ENCODE measurements around the gene CHM. TPM values are rescaled to one million over a fixed set of nuclear protein-coding genes. Genes with fewer than 3 reads are reported as not detected.

Gene CHM
- total and polyA plus RNA-seq, 10 of the 15 experiments (the other 5 are each of a cell fraction or from before 2014, with no cell fraction given): 4.8 to 19.0 (median 8.0) TPM

DNA sequence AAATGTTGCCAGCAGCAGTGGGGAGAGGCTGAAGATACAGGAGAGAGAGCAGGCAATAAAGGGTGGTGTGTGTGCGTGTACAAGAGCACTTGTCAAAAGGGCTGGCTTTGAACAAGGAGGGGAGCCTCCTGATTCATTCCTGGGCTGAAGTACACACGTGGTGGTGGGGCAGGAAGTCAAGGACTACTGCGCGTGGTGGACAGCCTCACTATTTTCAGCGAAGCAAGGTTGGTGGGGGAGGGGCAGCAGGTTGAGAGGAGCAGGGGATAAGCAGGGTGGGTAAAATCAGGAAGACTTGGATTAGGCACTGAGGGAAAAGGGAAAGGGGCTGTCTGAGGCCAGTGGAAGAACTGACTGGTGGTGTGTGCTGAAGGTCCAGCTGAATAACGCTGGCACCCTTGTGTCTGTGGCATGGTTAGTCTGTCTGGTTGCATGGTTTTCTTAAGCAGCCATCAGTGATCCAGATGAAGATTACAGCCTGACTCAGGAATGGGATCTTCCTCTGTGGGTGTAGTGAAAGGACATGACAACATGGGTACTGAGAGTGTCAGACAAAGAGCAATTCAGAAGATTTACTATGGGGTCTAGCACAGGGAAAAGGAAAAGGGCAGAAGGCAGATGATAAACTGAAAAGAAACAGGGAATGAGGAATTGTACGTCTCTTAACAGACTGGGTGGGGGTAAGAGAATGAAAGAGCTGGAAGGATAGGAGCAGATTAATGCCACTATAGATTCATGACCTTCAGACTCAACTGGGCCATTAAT is 149.8 kb downstream of the CHM start:
- 64% methylated on average over 7 of the region's 7 CpGs for WGBS (ENCODE audit: insufficient coverage, insufficient replicate concordance, low lambda C conversion rate, missing lambda C conversion rate)
- SMC1A ChIA-PET (ENCODE audit: uncharacterized antibody, unreplicated experiment): no interaction called here
- RAD21 ChIA-PET (ENCODE audit: unreplicated experiment): no interaction called here
- no peaks in the 10 kb centered on the region for H3K27me3 ChIP-seq (replicated peaks in 1 of 2; ENCODE audit: control insufficient read depth in 2 of 2, insufficient read depth in 2 of 2, low read length in 1 of 2)
- H3K9me3 ChIP-seq (replicated peaks; ENCODE audit: control insufficient read depth, insufficient read depth, low read length): no peaks in the 10 kb centered on the region
- H3K79me2 ChIP-seq (ENCODE audit: control insufficient read depth, insufficient read depth, low read length): no peaks in the 10 kb centered on the region
- H2AFZ ChIP-seq (ENCODE audit: control insufficient read depth, low read depth, low read length): no peak overlapping the region
- H3K4me2 ChIP-seq (ENCODE audit: control insufficient read depth, insufficient read depth): no peak overlapping the region
- H3K4me3 ChIP-seq: no peak overlapping the region
- TF ChIP-seq CHD4 (IDR thresholded peaks at IDR 0.05) (no peak), PKNOX1 (IDR thresholded peaks at IDR 0.05) (no peak), RUNX3 (IDR thresholded peaks at IDR 0.05; ENCODE audit: low read length) (no peak), POLR2AphosphoS5 (IDR thresholded peaks at IDR 0.05; ENCODE audit: low read length) (no peak), SMAD5 (IDR thresholded peaks at IDR 0.05; ENCODE audit: low read depth) (no peak), ZNF24 (IDR thresholded peaks at IDR 0.05) (no peak), RCOR1 (conservative IDR thresholded peaks at IDR 0.05; ENCODE audit: low read depth, low read length) (no peak), NKRF (conservative IDR thresholded peaks at IDR 0.05) (no peak), ZBED1 (IDR thresholded peaks at IDR 0.05; ENCODE audit: borderline replicate concordance) (no peak), KDM1A (IDR thresholded peaks at IDR 0.05; ENCODE audit: borderline replicate concordance) (no peak), NFYB (IDR thresholded peaks at IDR 0.05; ENCODE audit: insufficient read depth, low read depth, low read length) (no peak), MEF2A (IDR thresholded peaks at IDR 0.05; ENCODE audit: insufficient read depth, low read depth, low read length) (no peak), POU2F2 (IDR thresholded peaks at IDR 0.05; ENCODE audit: borderline replicate concordance, low read depth, low read length) (no peak), RBBP5 (conservative IDR thresholded peaks at IDR 0.05) (no peak), E2F4 (IDR thresholded peaks at IDR 0.05; ENCODE audit: low read depth, low read length) (no peak), GATAD2B (conservative IDR thresholded peaks at IDR 0.05; ENCODE audit: low read depth) (no peak), HDAC2 (IDR thresholded peaks at IDR 0.05) (no peak)
- TF ChIP-seq, protein P1, sequence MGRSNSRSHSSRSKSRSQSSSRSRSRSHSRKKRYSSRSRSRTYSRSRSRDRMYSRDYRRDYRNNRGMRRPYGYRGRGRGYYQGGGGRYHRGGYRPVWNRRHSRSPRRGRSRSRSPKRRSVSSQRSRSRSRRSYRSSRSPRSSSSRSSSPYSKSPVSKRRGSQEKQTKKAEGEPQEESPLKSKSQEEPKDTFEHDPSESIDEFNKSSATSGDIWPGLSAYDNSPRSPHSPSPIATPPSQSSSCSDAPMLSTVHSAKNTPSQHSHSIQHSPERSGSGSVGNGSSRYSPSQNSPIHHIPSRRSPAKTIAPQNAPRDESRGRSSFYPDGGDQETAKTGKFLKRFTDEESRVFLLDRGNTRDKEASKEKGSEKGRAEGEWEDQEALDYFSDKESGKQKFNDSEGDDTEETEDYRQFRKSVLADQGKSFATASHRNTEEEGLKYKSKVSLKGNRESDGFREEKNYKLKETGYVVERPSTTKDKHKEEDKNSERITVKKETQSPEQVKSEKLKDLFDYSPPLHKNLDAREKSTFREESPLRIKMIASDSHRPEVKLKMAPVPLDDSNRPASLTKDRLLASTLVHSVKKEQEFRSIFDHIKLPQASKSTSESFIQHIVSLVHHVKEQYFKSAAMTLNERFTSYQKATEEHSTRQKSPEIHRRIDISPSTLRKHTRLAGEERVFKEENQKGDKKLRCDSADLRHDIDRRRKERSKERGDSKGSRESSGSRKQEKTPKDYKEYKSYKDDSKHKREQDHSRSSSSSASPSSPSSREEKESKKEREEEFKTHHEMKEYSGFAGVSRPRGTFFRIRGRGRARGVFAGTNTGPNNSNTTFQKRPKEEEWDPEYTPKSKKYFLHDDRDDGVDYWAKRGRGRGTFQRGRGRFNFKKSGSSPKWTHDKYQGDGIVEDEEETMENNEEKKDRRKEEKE (IDR thresholded peaks at IDR 0.05): no peak
- FAIRE-seq (no peak), ATAC-seq (no peak), DNase-seq (ENCODE audit: low read depth, low spot score) (no peak)
- CTCF ChIA-PET: no interaction called here
- intact Hi-C loops (cut with micrococcal nuclease; ENCODE audit: unreplicated experiment): no loop called here
- H3K4me1 ChIP-seq (ENCODE audit: control insufficient read depth, insufficient read depth, low read length): no peaks in the 10 kb centered on the region
- no peak overlapping the region for H3K27ac ChIP-seq (ENCODE audit: control insufficient read depth, insufficient read depth)
- in situ Hi-C loops (cut with MboI): no loop called here
- no TSS peak for BruUV-seq (replicated peaks)
- no peak overlapping the region for H3K9ac ChIP-seq (ENCODE audit: control insufficient read depth, insufficient read depth, low read length)
- no peaks in the 10 kb centered on the region for H4K20me1 ChIP-seq (ENCODE audit: control insufficient read depth, insufficient read depth)
- H3K36me3 ChIP-seq (ENCODE audit: control insufficient read depth in 2 of 2, insufficient read depth in 2 of 2, low read length in 1 of 2): no peaks in the 10 kb centered on the region; a peak in 1 of 4 replicates
- POLR2A ChIA-PET: no interaction called here
